DOHH2 (cell line): ENCODE data around the gene GASK1A.

ENCODE experiments used
- EZH2phosphoT487 ChIP-seq: fragments of 200-600 bp; sonication (generic); IDR thresholded peaks from 2 replicates; pipeline ENCODE4 v1.6.1; 2017; ENCODE audit warnings: borderline replicate concordance, mild to moderate bottlenecking, antibody characterized with exemption, low read length, moderate library complexity, mixed read lengths
- TF ChIP-seq, protein P1 (sequence below): fragments of 200-600 bp; sonication (generic); IDR thresholded peaks from one replicate; pipeline ENCODE4 v1.5.1; 2014; ENCODE audit warnings: antibody characterized with exemption, mild to moderate bottlenecking, low read depth, low read length; ENCODE audit not compliant: poor library complexity, severe bottlenecking

DNA sequence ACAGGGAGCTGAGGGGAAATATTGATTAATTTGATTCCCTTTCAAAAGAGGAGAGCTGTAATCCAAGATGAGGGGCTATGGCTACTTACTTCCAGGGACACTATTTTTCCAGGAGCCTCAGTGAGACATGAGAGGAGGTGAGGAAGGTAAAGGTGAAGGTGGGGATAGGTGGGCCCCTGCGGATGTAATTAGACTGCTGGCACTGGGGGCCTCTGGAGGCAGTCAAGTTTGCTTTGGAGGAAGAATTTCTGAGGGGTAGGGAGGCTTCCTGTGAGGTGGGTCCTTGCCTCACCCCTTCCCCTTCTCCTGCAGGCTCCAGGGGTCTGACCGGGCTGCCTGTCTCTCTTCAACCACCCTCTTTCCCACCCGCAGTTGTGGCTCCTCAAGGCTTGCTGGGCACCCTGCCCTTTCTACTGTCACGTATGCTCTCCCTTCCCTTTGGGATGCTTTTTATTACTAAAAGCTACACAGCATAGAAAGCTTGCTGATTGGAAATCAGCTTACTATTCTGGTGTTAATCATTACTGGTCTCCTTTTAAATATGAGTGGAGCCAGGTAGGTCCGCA is 22.5 kb downstream of the GASK1A start:
- TF ChIP-seq, protein P1, sequence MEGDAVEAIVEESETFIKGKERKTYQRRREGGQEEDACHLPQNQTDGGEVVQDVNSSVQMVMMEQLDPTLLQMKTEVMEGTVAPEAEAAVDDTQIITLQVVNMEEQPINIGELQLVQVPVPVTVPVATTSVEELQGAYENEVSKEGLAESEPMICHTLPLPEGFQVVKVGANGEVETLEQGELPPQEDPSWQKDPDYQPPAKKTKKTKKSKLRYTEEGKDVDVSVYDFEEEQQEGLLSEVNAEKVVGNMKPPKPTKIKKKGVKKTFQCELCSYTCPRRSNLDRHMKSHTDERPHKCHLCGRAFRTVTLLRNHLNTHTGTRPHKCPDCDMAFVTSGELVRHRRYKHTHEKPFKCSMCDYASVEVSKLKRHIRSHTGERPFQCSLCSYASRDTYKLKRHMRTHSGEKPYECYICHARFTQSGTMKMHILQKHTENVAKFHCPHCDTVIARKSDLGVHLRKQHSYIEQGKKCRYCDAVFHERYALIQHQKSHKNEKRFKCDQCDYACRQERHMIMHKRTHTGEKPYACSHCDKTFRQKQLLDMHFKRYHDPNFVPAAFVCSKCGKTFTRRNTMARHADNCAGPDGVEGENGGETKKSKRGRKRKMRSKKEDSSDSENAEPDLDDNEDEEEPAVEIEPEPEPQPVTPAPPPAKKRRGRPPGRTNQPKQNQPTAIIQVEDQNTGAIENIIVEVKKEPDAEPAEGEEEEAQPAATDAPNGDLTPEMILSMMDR: no peak
- no peak for TF ChIP-seq EZH2phosphoT487
